Lung microvascular endothelial cell (primary cell): ENCODE results near the gene C12orf75. TPM values are rescaled to one million over a fixed set of nuclear protein-coding genes. Genes with fewer than 3 reads are reported as not detected.
A peak's percentile ranks its signal among the peaks of the same experiment; 100 is the strongest.
"Not testable (repeated sequence)": the region's sequence is repeated elsewhere in the genome, so short reads cannot be mapped to it uniquely, and the experiment has no call there.

Experiments used
- DNase-seq, 2 donors: peaks; one replicate each; pipeline versions ENCODE4 v3.0.0 to v3.0.0-alpha.2; 2010; ENCODE audit warnings: low read depth in 2 of 2
- total RNA-seq: library from RNA; depleted of rRNA; stranded (reverse); fragments of >200 nt; gene quantifications from 2 replicates; pipeline ENCODE4 v1.2.1, GENCODE V29; 2014

The C12orf75 gene
- total RNA-seq, result 5.8 and 14.8 TPM in 2 replicates

- peak; percentile 75 to 79 for DNase-seq
These were observed at the start of gene C12orf75 for GRCh38 chr12:105330283-105330930. TSS of gene C12orf75 (plus strand) at chr12:105330691. CDS start at chr12:105330892, 201 bp downstream.

DNA sequence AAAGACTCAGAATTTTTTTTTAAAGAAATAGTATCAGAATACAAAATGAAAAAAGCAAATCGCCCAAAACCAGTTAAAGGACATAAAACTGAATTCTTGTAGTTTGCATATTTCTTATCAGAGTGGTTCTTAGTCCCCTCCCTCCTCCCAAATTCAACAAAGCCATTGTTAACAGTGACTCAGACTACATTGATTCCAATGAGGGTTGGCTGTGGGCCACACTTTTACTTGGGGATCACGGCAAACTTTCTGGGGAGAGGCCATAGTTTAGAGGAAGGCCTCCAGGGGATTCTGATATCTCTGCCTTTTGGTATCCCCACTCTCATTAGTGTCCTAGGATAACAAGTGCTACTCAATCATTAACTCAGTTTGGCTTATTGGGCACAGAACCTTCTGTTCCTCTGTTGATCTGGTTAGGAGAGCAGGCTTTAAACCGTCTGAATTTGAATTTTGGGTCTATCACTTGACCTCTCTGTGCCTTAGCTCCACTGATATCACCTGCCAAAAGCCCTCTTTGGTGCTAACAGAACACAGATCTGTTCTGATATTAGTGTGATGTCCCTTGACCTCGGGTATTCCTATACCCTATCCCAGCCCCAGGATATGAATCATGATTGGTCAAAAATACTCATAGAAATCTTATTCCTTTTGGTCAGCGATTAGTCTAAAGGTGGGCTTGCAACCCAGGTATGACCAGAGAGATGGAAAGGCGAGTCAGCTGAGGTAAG lies 49.4 kb upstream of the C12orf75 start:
- DNase-seq, result no peak

- no peak for DNase-seq
These were observed 48.8 kb upstream of the C12orf75 start for GRCh38 chr12:105281694-105282049.

- no peak for DNase-seq
These were observed 45.1 kb upstream of the C12orf75 start for GRCh38 chr12:105285378-105285777.

DNA sequence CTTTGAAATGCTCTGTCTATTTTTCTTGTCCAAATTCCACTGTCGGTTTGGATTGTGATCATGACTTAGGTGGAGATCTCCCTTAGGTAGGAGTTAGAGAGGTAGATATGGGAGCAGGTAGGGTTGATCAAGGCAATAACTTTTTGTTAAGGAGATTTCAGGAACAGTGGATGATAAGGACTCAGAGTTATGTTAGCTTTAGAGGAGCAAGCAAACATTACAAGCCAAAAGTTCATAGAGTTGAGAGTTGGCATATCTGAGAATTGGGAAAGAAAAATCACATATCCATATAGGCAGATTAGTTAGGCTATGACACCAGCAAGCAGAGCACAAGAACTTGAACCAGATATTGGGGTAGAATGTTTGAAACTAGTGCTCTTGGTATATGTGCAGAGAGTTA lies 43.1 kb upstream of the C12orf75 start:
- DNase-seq, result no peak

GRCh38 chr12:105288311-105288996 lies 42.0 kb upstream of the C12orf75 start:
- no peak for DNase-seq

- peak; percentile 60 to 82 for DNase-seq
These were observed 41.2 kb upstream of the C12orf75 start for GRCh38 chr12:105289114-105289904.

GRCh38 chr12:105291531-105291930 lies 39.0 kb upstream of the C12orf75 start:
- DNase-seq, result no peak

- DNase-seq, result peak; percentile 39 to 64
These were observed 37.8 kb upstream of the C12orf75 start for GRCh38 chr12:105292705-105293104.

- no peak for DNase-seq
These were observed 37.3 kb upstream of the C12orf75 start for GRCh38 chr12:105293187-105293586.

DNA sequence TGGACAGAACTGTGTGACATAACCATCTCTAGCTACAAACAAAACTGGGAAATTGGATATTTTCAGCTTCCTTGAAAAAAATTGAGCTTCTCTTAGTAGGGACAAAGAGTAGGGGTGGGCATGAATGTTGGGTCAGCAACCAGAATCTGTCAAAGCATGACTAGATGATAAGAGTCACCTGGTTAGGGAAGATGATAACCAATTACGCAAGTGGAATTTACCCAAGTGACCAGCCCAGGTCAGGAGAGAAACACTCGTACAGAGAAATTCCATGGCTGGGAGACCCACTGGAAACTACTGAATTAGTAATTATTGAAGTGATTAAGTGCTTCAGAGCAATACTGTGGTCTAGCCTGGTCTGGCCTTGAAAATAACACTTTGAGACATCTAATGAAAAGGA lies 36.3 kb upstream of the C12orf75 start:
- DNase-seq, result no peak

DNA sequence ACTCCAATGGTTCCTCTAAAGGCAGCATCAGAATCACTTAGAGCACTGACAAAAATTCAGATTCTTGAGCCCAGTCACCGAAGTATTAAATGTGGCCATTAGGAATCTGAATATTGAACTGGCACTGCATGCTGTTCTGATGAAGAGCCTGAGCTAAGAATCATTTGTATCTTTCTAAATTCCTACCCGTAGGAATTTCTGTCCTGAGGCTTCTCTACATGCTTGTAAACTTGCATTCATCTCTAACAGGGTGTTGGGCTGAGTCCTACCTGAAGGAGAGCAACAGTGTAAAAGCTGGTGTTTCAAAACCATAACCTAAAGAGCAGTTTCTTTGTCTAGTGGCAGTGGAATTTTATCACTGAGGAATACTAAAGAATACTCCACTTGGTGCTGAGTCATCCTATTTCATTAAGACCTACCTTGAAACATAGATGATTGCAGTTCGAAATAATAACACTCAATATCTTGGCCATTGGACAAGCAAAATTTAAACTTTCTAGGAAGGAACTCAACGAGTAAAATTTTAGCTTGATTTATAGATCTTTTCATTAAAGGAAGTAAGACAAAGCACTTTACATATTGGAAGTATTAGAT lies 35.5 kb upstream of the C12orf75 start:
- DNase-seq, result no peak

GRCh38 chr12:105296116-105297089 lies 34.1 kb upstream of the C12orf75 start:
- no peak for DNase-seq

- DNase-seq, result no peak
These were observed 29.6 kb upstream of the C12orf75 start for GRCh38 chr12:105300883-105301282.

DNA sequence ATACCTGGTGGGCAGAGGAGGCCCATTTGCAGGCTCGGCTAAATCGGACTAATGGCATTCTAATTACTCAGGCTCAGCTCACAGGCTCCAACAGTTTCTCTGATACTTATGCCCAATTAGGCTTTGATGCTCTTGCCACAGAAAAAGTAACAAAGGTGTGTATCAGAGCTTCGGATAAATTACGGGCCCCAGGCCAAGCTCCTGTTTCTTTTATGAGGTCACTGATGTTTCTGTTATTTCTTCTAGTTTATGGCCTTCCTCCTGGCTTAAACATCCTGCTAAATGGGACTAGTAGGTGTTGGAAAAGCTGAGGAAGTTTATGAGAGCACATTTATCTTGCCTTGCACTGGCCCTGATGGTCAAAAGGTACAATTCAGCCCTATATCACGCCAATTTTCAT lies 28.8 kb upstream of the C12orf75 start:
- DNase-seq, result no peak

DNA sequence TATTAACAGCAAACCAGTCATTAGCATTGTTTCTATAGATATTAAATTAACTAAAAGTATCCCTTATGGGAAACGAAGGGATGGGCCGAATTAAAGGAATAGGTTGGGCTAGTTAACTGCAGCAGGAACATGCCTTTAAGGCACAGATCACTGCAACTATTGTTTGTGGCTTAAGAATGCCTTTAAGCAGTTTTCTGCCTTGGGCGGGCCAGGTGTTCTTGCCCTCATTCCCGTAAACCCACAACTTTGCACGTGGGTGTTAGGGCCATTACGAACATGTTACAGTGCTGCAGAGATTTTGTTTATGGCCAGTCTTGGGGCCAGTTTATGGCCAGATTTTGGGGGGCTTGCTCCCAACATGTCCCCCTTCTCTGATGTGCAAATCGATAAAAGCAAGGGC lies 27.5 kb upstream of the C12orf75 start:
- not testable (repeated sequence) for DNase-seq

- DNase-seq, result not testable (repeated sequence)
These were observed 25.9 kb upstream of the C12orf75 start for GRCh38 chr12:105304626-105305025.

GRCh38 chr12:105307601-105308314 lies 22.7 kb upstream of the C12orf75 start:
- peak; percentile 34 to 80 for DNase-seq

GRCh38 chr12:105308839-105309238 lies 21.7 kb upstream of the C12orf75 start:
- not testable (repeated sequence) for DNase-seq
